HEK293 (cell line): ENCODE results near the gene ANKRD44.

ENCODE experiments used
- CTCF ChIP-seq: fragments of 450-650 bp; formaldehyde crosslinking; IDR thresholded peaks from 2 replicates; pipeline ENCODE4 v1.5.1; 2016; ENCODE audit warnings: missing biosample characterization, missing genetic modification characterization
- ELK4 ChIP-seq: IDR thresholded peaks from 2 replicates; pipeline ENCODE4 v1.6.1; 2011; ENCODE audit warnings: mild to moderate bottlenecking, low read depth, low read length, borderline replicate concordance
- ZFHX2 ChIP-seq: fragments of 450-650 bp; formaldehyde crosslinking; conservative IDR thresholded peaks from 2 replicates; pipeline ENCODE4 v1.5.1; 2016; ENCODE audit warnings: missing biosample characterization, missing genetic modification characterization
- ZNF501 ChIP-seq: fragments of 450-650 bp; formaldehyde crosslinking; IDR thresholded peaks from 2 replicates; pipeline ENCODE4 v1.5.1; 2016; ENCODE audit warnings: missing biosample characterization, missing genetic modification characterization

- TF ChIP-seq ZFHX2 (tag by site-specific recombination) (no peak), ZNF501 (no peak), CTCF (tag by site-specific recombination) (no peak), ELK4 (no peak)
Observed at GRCh38 chr2:197274937-197275336, 35.6 kb downstream of the ANKRD44 start.
